B cell (primary cell): ENCODE results near the gene PPFIA4. TPM values are rescaled to one million over a fixed set of nuclear protein-coding genes. Genes with fewer than 3 reads are reported as not detected.

Source experiments
- ATAC-seq: fragments of 200-7000 bp; cut with Tn5 transposase; one replicate; pipeline ENCODE4 v1.10.0; 2021; ENCODE audit warnings: low read depth, mild to moderate bottlenecking, moderate number of reproducible peaks, moderate library complexity
- CTCF ChIA-PET: fragments of 350-600 bp; sonication (Branson Sonifier 250); formaldehyde crosslinking; loops from one replicate; lab custom pipeline; 2021; ENCODE audit warnings: antibody characterized with exemption, inconsistent platforms; lab: Charles Lee
- POLR2A ChIA-PET: fragments of 350-600 bp; sonication (Branson Sonifier 250); formaldehyde crosslinking; loops from one replicate; lab custom pipeline; 2021; ENCODE audit warnings: antibody characterized with exemption; lab: Charles Lee
- DNase-seq: peaks from one replicate; pipeline ENCODE4 v3.0.0; 2013
- H2AFZ ChIP-seq: 2 replicates; pipeline ENCODE4 v1.6.1; 2012; ENCODE audit warnings: mild to moderate bottlenecking, low read depth, low read length; ENCODE audit not compliant: insufficient read depth, poor library complexity, severe bottlenecking
- H3K27ac ChIP-seq, 2 donors: 1 replicate in 1 of 2; 2 replicates in 1 of 2; pipeline ENCODE4 v1.5.1; 2012 to 2013; ENCODE audit warnings: low read length in 2 of 2, mild to moderate bottlenecking in 2 of 2, moderate library complexity in 1 of 2
- H3K27me3 ChIP-seq, 4 experiments: fragments of 200-600 bp in 1 of 4; sonication (generic) in 1 of 4; replicated peaks in 1 of 4; 1 replicate in 2 of 4; 2 replicates in 2 of 4; pipeline versions ENCODE4 v1.6.1 to v1.7.0; 2013 to 2016; ENCODE audit warnings: low read length in 3 of 4, mild to moderate bottlenecking in 2 of 4, mixed read lengths in 1 of 4, moderate library complexity in 1 of 4; ENCODE audit not compliant: insufficient read depth in 4 of 4, control insufficient read depth in 3 of 4; ENCODE audit errors: control extremely low read depth in 1 of 4
- H3K36me3 ChIP-seq, 2 experiments: replicated peaks in 1 of 2; 1 replicate in 1 of 2; 2 replicates in 1 of 2; pipeline versions ENCODE4 v1.6.1 to v1.7.1; 2013; ENCODE audit warnings: low read length in 1 of 2; ENCODE audit not compliant: insufficient read depth in 2 of 2, control insufficient read depth in 1 of 2; ENCODE audit errors: control extremely low read depth in 1 of 2, extremely low read depth in 1 of 2
- H3K4me1 ChIP-seq, 2 donors: fragments of 200-600 bp in 1 of 2; sonication (generic) in 1 of 2; 1 replicate in 1 of 2; 2 replicates in 1 of 2; pipeline versions ENCODE4 v1.5.1 to v1.6.1; 2013 to 2017; ENCODE audit warnings: low read length in 2 of 2; ENCODE audit not compliant: control insufficient read depth in 2 of 2, insufficient read depth in 2 of 2
- H3K4me2 ChIP-seq: replicated peaks from 2 replicates; pipeline ENCODE3; 2012; ENCODE audit warnings: mild to moderate bottlenecking, low read depth, low read length; ENCODE audit not compliant: poor library complexity, severe bottlenecking
- H3K4me3 ChIP-seq, 5 experiments: fragments of 200-600 bp in 1 of 5; sonication (generic) in 1 of 5; 1 replicate in 3 of 5; 2 replicates in 2 of 5; pipeline versions ENCODE4 v1.5.1 to v1.7.0; 2011 to 2016; ENCODE audit warnings: low read length in 4 of 5, mild to moderate bottlenecking in 4 of 5, low read depth in 2 of 5, control low read depth in 1 of 5, moderate library complexity in 1 of 5; ENCODE audit not compliant: insufficient read depth in 1 of 5; ENCODE audit errors: control extremely low read depth in 1 of 5, extremely low read depth in 1 of 5
- H3K79me2 ChIP-seq: fragments of 200-600 bp; sonication (generic); one replicate; pipeline ENCODE4 v1.6.0; 2016; ENCODE audit warnings: low read length; ENCODE audit not compliant: control insufficient read depth, insufficient read depth
- H3K9ac ChIP-seq: fragments of 200-600 bp; sonication (generic); 2 replicates; pipeline ENCODE4 v1.6.1; 2017; ENCODE audit warnings: mild to moderate bottlenecking, low read length, moderate library complexity
- H3K9me3 ChIP-seq, 3 donors: one replicate each; pipeline versions ENCODE4 v1.6.1 to v1.7.1; 2013; ENCODE audit warnings: low read length in 2 of 3; ENCODE audit not compliant: control insufficient read depth in 2 of 3, insufficient read depth in 1 of 3; ENCODE audit errors: control extremely low read depth in 1 of 3
- H4K20me1 ChIP-seq: 2 replicates; pipeline ENCODE4 v1.6.0; 2012; ENCODE audit warnings: mild to moderate bottlenecking, low read length; ENCODE audit not compliant: insufficient read depth, control insufficient read depth, poor library complexity, severe bottlenecking
- H3K27ac Mint-ChIP-seq: one replicate; pipeline ENCODE4 v1.8.0; 2021; ENCODE audit warnings: mixed read lengths
- H3K27me3 Mint-ChIP-seq: one replicate; pipeline ENCODE4 v1.8.0; 2021; ENCODE audit warnings: mixed read lengths
- H3K4me1 Mint-ChIP-seq: one replicate; pipeline ENCODE4 v1.8.0; 2021; ENCODE audit warnings: mixed read lengths
- H3K4me3 Mint-ChIP-seq: one replicate; pipeline ENCODE4 v1.8.0; 2021; ENCODE audit warnings: mixed read lengths
- H3K9me3 Mint-ChIP-seq: one replicate; pipeline ENCODE4 v1.8.0; 2022; ENCODE audit warnings: mixed read lengths; ENCODE audit not compliant: insufficient read depth
- EZH2 ChIP-seq: IDR thresholded peaks from 2 replicates; pipeline ENCODE4 v1.6.1; 2012; ENCODE audit warnings: borderline replicate concordance, low read depth, mild to moderate bottlenecking, moderate library complexity, low read length; ENCODE audit not compliant: insufficient read depth, poor library complexity, severe bottlenecking
- WGBS: methylation state at CpG from one replicate; pipeline ENCODE4 v1.1.5; 2013; ENCODE audit warnings: missing lambda C conversion rate; ENCODE audit not compliant: insufficient coverage; 5-methylcytosine and 5-hydroxymethylcytosine counted together
- intact Hi-C: fragments of 100-400 bp; cut with micrococcal nuclease; formaldehyde crosslinking; loops from one replicate; pipeline ENCODE4 v1.10.0; 2022
- polyA plus RNA-seq: library from polyadenylated mRNA; depleted of rRNA; stranded (reverse); fragments of >200 nt; gene quantifications from 2 replicates; pipeline ENCODE4 v1.2.3, GENCODE V29; 2012
- total RNA-seq, 2 donors: library from RNA; stranded (reverse); fragments of 120-200 nt in 1 of 2; gene quantifications; 1 replicate in 1 of 2; 2 replicates in 1 of 2; pipeline versions ENCODE4 v1.2.3 to v1.2.4, GENCODE V29; 2013 to 2022
- TF ChIP-seq, protein P1 (sequence below): fragments of 200-600 bp; IDR thresholded peaks from one replicate; pipeline ENCODE4 v1.8.0; 2022; ENCODE audit warnings: antibody characterized with exemption, mild to moderate bottlenecking

PPFIA4 gene
- total and polyA plus RNA-seq, 2 donors (not counting 1 experiment from before 2014, with no cell fraction given): 0.09 to 0.62 TPM

DNA sequence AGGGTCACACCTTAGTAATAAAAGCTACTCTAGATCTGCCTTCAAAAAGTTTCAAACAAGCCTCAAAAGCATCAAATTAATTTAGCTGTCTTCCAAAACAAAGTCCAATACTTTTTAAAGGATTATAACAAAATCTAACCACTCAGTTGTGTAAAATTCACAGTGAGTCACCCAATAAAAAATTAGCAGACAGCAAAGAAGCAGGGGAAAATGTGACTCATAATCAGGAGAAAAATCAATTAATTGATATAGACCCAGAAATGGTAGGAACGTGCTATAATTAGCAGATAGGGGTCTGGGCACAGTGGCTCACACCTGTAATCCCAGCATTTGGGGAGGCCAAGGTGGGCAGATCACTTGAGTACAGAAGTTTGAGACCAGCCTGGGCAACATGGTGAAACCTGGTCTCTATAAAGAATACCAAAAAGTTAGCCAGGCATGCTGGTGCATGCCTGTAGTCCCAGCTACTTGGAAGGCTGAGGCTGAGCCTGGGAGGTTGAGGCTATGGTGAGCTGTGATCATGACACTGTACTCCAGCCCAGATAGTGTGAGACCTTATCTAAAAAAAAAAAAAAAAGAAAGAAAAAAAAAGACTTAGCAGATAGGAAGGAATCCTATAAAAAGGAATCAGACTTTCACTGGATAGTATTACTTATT is 67.6 kb downstream of the PPFIA4 start:
- no peaks in the 10 kb centered on the region for H4K20me1 ChIP-seq
- H3K36me3 ChIP-seq: no peaks in the 10 kb centered on the region
- H3K9ac ChIP-seq: no peak overlapping the region
- H3K27ac ChIP-seq: no peak overlapping the region
- no peaks in the 10 kb centered on the region for H3K79me2 ChIP-seq
- H3K27me3 Mint-ChIP-seq: peaks cover 27% of the 10 kb centered on the region
- ChIA-PET CTCF (no interaction called here), POLR2A (no interaction called here)
- H2AFZ ChIP-seq: no peak overlapping the region
- H3K9me3 Mint-ChIP-seq: peaks cover 18% of the 10 kb centered on the region
- DNase-seq (no peak), ATAC-seq (no peak)
- H3K9me3 ChIP-seq: peaks cover 6 to 17% (median 8%) of the 10 kb centered on the region in 3 donors
- no peak overlapping the region for H3K27ac Mint-ChIP-seq
- H3K4me2 ChIP-seq: no peak overlapping the region
- H3K4me1 Mint-ChIP-seq: no peaks in the 10 kb centered on the region
- no peak overlapping the region for H3K4me3 Mint-ChIP-seq
- H3K27me3 ChIP-seq: peaks cover 0 to 3% (median 1%) of the 10 kb centered on the region in 4 experiments
- H3K4me3 ChIP-seq: no peak overlapping the region
- intact Hi-C loops: no loop called here
- 60% methylated on average over 1 of the region's 1 CpG for WGBS
- TF ChIP-seq, protein P1, sequence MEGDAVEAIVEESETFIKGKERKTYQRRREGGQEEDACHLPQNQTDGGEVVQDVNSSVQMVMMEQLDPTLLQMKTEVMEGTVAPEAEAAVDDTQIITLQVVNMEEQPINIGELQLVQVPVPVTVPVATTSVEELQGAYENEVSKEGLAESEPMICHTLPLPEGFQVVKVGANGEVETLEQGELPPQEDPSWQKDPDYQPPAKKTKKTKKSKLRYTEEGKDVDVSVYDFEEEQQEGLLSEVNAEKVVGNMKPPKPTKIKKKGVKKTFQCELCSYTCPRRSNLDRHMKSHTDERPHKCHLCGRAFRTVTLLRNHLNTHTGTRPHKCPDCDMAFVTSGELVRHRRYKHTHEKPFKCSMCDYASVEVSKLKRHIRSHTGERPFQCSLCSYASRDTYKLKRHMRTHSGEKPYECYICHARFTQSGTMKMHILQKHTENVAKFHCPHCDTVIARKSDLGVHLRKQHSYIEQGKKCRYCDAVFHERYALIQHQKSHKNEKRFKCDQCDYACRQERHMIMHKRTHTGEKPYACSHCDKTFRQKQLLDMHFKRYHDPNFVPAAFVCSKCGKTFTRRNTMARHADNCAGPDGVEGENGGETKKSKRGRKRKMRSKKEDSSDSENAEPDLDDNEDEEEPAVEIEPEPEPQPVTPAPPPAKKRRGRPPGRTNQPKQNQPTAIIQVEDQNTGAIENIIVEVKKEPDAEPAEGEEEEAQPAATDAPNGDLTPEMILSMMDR: no peak
- no peak for TF ChIP-seq EZH2
- H3K4me1 ChIP-seq: no peaks in the 10 kb centered on the region

DNA sequence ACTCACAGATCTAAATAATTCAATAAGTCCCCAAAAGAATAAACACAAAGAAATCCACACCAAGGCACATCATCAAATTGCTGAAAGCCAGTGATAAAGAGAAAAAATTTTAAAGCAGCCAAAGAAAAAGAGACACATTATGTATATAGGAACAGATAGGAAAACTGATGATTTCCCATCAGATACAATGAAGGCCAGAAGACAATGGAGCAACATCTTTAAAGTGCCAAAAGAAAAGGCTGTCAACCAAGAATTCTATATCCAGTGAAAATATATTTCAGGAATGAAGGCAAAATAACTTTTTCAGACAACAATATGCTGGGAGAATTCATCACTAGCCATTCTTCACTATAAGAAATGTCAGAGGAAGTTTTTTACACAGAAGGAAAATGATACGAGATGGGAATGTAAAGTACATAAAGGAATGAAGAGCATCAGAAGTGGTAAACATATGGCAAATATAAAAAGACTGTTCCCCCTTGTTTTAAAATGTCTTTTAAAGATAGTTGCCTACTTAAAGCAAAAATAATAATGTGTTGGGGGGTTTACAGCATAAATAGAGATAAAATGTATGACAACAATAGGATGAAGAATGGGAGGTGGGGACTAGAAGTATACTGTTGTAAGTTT is 68.9 kb downstream of the PPFIA4 start:
- WGBS: no CpG with 5 or more reads among the region's 1 CpG
- Mint-ChIP-seq H3K9me3 (peaks cover 18% of the 10 kb centered on the region), H3K4me1 (no peaks in the 10 kb centered on the region), H3K27me3 (peaks cover 28% of the 10 kb centered on the region), H3K4me3 (no peak overlapping the region), H3K27ac (no peak overlapping the region)
- ChIA-PET POLR2A (no interaction called here), CTCF (no interaction called here)
- Histone ChIP-seq H3K9me3 (peaks cover 6 to 17% (median 8%) of the 10 kb centered on the region in 3 donors), H3K36me3 (no peaks in the 10 kb centered on the region), H3K4me3 (no peak overlapping the region), H4K20me1 (no peaks in the 10 kb centered on the region), H3K4me2 (no peak overlapping the region), H3K27me3 (peaks cover 0 to 3% (median 3%) of the 10 kb centered on the region in 4 experiments), H3K9ac (no peak overlapping the region), H3K4me1 (no peaks in the 10 kb centered on the region), H2AFZ (no peak overlapping the region), H3K27ac (no peak overlapping the region), H3K79me2 (no peaks in the 10 kb centered on the region)
- no peak for DNase-seq
- intact Hi-C loops: no loop called here
- TF ChIP-seq EZH2: no peak
- TF ChIP-seq, protein P1: no peak
- ATAC-seq: no peak
